HCEC 1CT (cell line): ENCODE measurements around the gene C19orf38.
"Not testable (repeated sequence)": the region's sequence is repeated elsewhere in the genome, so short reads cannot be mapped to it uniquely, and the experiment has no call there.

ENCODE experiments used
- DNase-seq: peaks from one replicate; pipeline ENCODE4 v3.0.0-alpha.2; 2017

The C19orf38 gene

GRCh38 chr19:10852098-10852800 is 4.0 kb downstream of the C19orf38 start:
- peak; percentile 82 for DNase-seq

DNA sequence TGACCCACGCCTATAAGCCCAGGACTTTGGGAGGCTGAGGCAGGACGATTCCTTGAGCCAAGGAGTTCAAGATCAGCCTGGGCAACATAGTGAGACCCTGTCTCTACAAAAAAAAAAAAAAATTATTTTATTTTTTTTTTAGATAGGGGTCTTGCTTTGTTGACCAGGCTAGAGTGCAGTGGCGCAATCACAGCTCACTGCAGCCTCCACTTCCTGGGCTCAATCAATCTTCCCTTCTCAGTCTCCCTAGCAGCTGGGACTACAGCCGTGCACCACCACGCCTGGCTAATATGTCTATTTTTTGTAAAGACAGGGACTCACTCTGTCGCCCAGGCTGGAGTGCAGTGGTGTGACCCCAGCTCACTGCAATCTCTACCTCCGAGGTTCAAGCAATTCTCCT is 4.7 kb downstream of the C19orf38 start:
- no peak for DNase-seq

GRCh38 chr19:10854350-10855089 is 6.3 kb downstream of the C19orf38 start:
- DNase-seq: no peak

- DNase-seq: no peak
These were observed 7.8 kb downstream of the C19orf38 start for GRCh38 chr19:10855879-10856522.

GRCh38 chr19:10856899-10857298 is 8.7 kb downstream of the C19orf38 start:
- not testable (repeated sequence) for DNase-seq

DNA sequence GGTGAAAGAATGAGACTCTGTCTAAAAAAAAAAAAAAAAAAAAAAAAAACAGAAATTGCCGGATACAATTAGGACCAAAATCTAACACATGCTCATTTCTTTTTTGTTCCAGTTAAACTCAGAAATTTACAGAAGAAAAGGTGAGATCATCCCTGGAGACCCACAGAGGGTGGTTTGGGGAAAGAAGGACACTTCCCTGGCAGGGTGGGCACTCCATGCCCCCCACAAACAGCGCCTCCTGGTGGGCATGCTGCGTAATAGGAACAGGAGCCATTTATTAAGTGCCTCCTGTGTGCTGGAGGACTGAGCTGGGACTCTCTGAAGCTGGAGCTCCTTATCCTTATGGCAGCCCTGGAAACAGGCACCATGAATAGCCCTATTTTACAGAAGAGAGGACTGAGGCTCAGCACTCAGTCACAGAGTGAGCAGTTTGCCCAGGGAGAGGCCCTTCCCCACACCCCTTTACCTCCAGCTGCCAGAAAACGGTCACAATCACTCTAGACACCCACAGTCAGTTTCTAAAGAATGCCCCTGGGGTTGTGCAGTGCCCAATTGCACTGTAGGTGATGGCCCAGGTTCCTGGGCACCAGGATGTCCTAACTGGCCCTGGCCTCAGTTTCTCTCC is 10.1 kb downstream of the C19orf38 start:
- peak; percentile 29 for DNase-seq

- peak; percentile 31 for DNase-seq
These were observed 13.0 kb downstream of the C19orf38 start for GRCh38 chr19:10861103-10861651.

DNA sequence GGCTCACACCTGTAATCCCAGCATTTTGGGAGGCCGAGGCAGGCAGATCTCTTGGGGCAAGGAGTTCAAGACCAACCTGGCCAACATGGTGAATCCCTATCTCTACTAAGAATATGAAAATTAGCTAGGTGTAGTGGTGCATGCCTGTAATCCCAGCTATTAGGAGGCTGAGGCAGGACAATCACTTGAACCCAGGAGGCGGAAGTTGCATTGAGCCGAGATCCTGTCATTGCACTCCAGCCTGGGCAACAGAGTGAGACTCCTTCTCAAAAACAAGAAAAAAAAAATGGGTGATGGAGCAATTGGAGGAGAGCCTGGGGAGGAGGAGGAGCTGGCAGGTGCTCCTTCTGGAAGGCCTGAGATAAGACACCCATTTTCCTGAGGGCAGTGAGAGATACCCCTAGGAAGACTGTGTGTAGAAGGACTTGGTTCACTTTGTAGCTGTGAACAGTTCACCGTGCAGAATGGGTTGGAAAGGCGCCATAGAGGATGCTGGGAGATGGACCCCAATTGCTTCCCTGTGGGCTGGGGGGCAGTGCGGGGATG is 14.4 kb downstream of the C19orf38 start:
- DNase-seq: no peak

GRCh38 chr19:10863107-10863717 is 15.0 kb downstream of the C19orf38 start:
- no peak for DNase-seq

DNA sequence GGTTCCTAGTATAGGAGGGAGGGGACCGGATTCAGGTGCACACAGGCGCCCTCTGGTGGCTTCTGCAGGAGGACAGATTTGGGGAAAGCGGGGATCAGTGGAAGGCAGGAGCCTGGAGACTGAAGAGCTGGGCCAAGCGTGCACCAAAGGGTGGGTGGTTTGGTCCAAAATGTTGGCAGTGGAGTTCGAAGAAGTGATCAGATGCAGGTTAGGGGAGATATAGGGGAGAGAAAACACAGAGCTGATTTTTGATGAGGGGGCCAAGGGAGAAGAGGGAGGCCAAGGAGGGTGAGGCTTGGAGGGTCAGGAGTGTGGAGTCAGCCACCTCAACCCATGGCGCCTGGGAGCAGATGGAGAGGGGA is 16.3 kb downstream of the C19orf38 start:
- peak; percentile 71 for DNase-seq

- DNase-seq: no peak
These were observed 18.3 kb downstream of the C19orf38 start for GRCh38 chr19:10866495-10866894.

DNA sequence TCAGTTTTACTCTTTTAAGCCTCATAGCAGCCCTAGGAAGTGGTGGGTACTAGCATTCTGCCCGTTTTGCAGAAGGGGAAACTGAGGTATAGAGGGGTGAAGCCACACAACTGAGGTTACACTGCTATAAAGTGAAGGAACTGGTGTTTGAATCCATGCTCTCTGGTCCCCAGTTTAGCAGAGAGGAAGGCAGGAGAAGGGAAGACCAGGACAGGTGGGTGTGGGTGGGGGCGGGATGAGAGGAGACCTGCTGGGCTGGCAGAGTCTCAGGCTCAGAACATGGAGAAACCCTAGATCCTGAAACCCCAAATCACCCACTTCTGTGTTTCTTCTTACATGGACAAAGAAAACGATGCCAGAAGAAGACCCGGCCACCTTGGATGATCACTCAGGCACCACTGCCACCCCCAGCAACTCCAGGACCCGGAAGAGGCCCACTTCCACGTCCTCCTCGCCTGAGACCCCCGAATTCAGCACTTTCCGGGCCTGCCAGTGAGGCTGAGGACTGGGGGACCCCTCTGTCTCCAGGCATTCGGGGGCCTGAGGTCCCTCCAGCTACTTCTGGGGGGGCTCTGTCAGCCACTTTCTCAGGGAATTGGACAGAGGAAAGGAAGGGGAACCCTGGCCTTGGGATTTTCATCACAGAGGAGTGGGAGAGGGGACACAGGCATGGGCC is 20.8 kb downstream of the C19orf38 start:
- DNase-seq: no peak

DNA sequence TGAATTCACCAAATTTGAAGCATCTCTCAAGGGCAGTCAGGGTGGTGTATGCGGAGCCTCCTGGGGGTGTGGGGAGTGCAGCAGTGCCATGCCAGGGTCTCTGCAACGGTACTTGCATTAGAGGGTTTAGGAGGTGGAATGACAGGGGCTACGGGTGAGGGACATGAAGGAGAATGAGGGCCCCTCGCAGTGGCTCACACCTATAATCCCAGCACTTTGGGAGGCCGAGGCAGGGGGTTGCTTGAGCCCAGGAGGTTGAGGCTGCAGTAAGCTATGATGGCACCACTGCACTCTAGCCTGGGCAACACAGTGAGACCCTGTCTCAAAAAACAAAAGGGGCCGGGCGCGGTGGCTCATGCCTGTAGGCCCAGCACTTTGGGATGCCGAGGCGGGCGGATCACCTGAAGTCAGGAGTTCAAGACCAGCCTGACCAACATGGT is 21.7 kb downstream of the C19orf38 start:
- DNase-seq: not testable (repeated sequence)

DNA sequence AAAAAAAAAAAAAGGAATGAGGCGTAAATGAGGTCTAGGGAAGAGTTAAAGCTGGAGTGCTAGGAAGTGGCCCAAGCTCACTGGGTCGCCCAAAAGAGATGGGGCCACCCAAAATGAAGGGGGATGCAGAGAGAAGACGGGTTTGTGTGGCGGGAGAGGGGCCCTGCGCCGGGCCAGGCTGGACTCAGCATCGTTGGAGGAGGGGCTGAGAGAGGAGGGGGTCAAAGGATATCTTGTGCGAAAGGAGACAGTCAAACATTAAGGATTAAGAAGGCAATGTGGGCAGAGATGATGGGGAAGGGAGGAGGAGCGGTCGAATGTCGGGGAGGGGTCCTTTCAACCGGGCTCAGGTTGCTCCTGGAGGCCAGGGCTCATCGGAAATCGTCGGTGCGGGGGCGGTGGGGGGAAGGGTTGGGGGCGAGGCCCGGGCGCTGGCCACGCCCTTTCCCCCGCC is 22.3 kb downstream of the C19orf38 start:
- DNase-seq: no peak

GRCh38 chr19:10870955-10871603 is 22.9 kb downstream of the C19orf38 start, which contains the start of gene CARM1:
TSS of gene CARM1 (plus strand) at chr19:10871553. CDS start at chr19:10871703, 150 bp downstream.
- DNase-seq: peak; percentile 97

GRCh38 chr19:10871711-10872545 is 23.7 kb downstream of the C19orf38 start:
- no peak for DNase-seq

GRCh38 chr19:10872546-10873107 is 24.4 kb downstream of the C19orf38 start:
- DNase-seq: no peak

GRCh38 chr19:10874024-10874423 is 25.8 kb downstream of the C19orf38 start:
- DNase-seq: no peak

GRCh38 chr19:10876459-10877240 is 28.4 kb downstream of the C19orf38 start:
- no peak for DNase-seq
